Astrocyte (in vitro differentiated cells and primary cell): ENCODE data around the gene DMKN.

Source experiments
- CTCF ChIP-seq: IDR thresholded peaks from 2 replicates; pipeline ENCODE4 v1.5.1; 2011; ENCODE audit warnings: low read depth, mild to moderate bottlenecking, inconsistent platforms, low read length, moderate library complexity; ENCODE audit not compliant: insufficient read depth
- EZH2 ChIP-seq: IDR thresholded peaks from 2 replicates; pipeline ENCODE4 v1.6.1; 2012; ENCODE audit warnings: mild to moderate bottlenecking, low read length, inconsistent platforms; ENCODE audit not compliant: insufficient read depth

- TF ChIP-seq CTCF (no peak), EZH2 (no peak)
Measured at GRCh38 chr19:35501684-35502083, 11.8 kb downstream of the DMKN start.
